Endothelial cell of umbilical vein (primary cell): ENCODE data around the gene PRIMPOL. TPM values are rescaled to one million over a fixed set of nuclear protein-coding genes. Genes with fewer than 3 reads are reported as not detected.
A peak's percentile ranks its signal among the peaks of the same experiment; 100 is the strongest.

ENCODE experiments used
- BruUV-seq: library from RNA; stranded (reverse); fragments of 400-500 nt; replicated peaks from 2 replicates; lab custom pipeline; 2021; lab: Mats Ljungman, UMichigan
- CTCF ChIA-PET: fragments of 300-600, 350-600 bp; sonication (Branson Sonifier 250); formaldehyde crosslinking; loops from one replicate; lab custom pipeline; 2021; ENCODE audit warnings: antibody characterized with exemption, inconsistent platforms; lab: Charles Lee
- POLR2A ChIA-PET: fragments of 300-600, 350-600 bp; sonication (Branson Sonifier 250); formaldehyde crosslinking; loops from one replicate; lab custom pipeline; 2021; ENCODE audit warnings: antibody characterized with exemption, inconsistent platforms; lab: Charles Lee
- DNase-seq: peaks from one replicate; pipeline ENCODE4 v3.0.0-alpha.2; 2011; ENCODE audit warnings: low read depth, low spot score
- FAIRE-seq: peaks from 2 replicates; lab custom pipeline; 2011; peaks lifted over from hg19 to GRCh38; lab: Jason Lieb, UNC
- H2AFZ ChIP-seq: 2 replicates; pipeline ENCODE4 v1.6.0; 2012; ENCODE audit warnings: low read depth, low read length, control low read depth, inconsistent platforms
- H3K27ac ChIP-seq: 2 replicates; pipeline ENCODE4 v1.5.1; 2011; ENCODE audit warnings: low read depth, mild to moderate bottlenecking, control low read depth, low read length, moderate library complexity; ENCODE audit not compliant: insufficient read depth
- H3K27me3 ChIP-seq, 2 experiments: 2 replicates each; pipeline versions ENCODE4 v1.6.0 to v1.6.1; 2011; ENCODE audit warnings: low read length in 2 of 2, mixed read lengths in 1 of 2; ENCODE audit not compliant: control insufficient read depth in 2 of 2, insufficient read depth in 2 of 2
- H3K36me3 ChIP-seq, 2 experiments: 2 replicates in 1 of 2; 3 replicates in 1 of 2; pipeline ENCODE4 v1.5.1; 2011; ENCODE audit warnings: low read length in 2 of 2, mild to moderate bottlenecking in 1 of 2, moderate library complexity in 1 of 2; ENCODE audit not compliant: control insufficient read depth in 2 of 2, insufficient read depth in 2 of 2; ENCODE audit errors: extremely low read depth in 1 of 2
- H3K4me1 ChIP-seq: 3 replicates; pipeline ENCODE4 v1.5.1; 2011; ENCODE audit warnings: mild to moderate bottlenecking, low read length; ENCODE audit not compliant: control insufficient read depth, insufficient read depth; ENCODE audit errors: extremely low read depth
- H3K4me2 ChIP-seq: 2 replicates; pipeline ENCODE4 v1.6.1; 2011; ENCODE audit warnings: low read length, control low read depth, mixed read lengths; ENCODE audit not compliant: insufficient read depth
- H3K4me3 ChIP-seq, 3 experiments: fragments of 200-600 bp in 1 of 3; sonication (generic), shearing (Covaris generic) in 1 of 3; replicated peaks in 1 of 3; 2 replicates each; pipeline ENCODE4 v1.5.1; 2011 to 2016; ENCODE audit warnings: control low read depth in 3 of 3, low read length in 3 of 3, mild to moderate bottlenecking in 2 of 3, inconsistent platforms in 1 of 3, low read depth in 1 of 3, moderate library complexity in 1 of 3; ENCODE audit not compliant: insufficient read depth in 1 of 3
- H3K79me2 ChIP-seq: 2 replicates; pipeline ENCODE4 v1.6.0; 2012; ENCODE audit warnings: low read length, inconsistent platforms; ENCODE audit not compliant: control insufficient read depth, insufficient read depth
- H3K9ac ChIP-seq: replicated peaks from 2 replicates; pipeline ENCODE3; 2011; ENCODE audit warnings: low read length, control low read depth; ENCODE audit not compliant: insufficient read depth; ENCODE audit errors: extremely low read depth
- H3K9me1 ChIP-seq: replicated peaks from 3 replicates; pipeline ENCODE4 v1.6.0; 2011; ENCODE audit warnings: mild to moderate bottlenecking, low read length; ENCODE audit not compliant: control insufficient read depth, insufficient read depth; ENCODE audit errors: extremely low read depth
- H3K9me3 ChIP-seq: replicated peaks from 2 replicates; pipeline ENCODE4 v1.5.1; 2012; ENCODE audit warnings: low read length, inconsistent platforms; ENCODE audit not compliant: control insufficient read depth, insufficient read depth
- H4K20me1 ChIP-seq: replicated peaks from 2 replicates; pipeline ENCODE3; 2011; ENCODE audit warnings: mild to moderate bottlenecking, low read length; ENCODE audit not compliant: control insufficient read depth, insufficient read depth; ENCODE audit errors: extremely low read depth
- CTCF ChIP-seq, 2 donors: IDR thresholded peaks; 1 replicate in 1 of 2; 2 replicates in 1 of 2; pipeline ENCODE4 v1.5.1; 2011; ENCODE audit warnings: low read length in 2 of 2, mild to moderate bottlenecking in 2 of 2, moderate library complexity in 2 of 2, control low read depth in 1 of 2, inconsistent platforms in 1 of 2, low read depth in 1 of 2; ENCODE audit not compliant: insufficient read depth in 1 of 2; ENCODE audit errors: extremely low read depth in 1 of 2
- EZH2 ChIP-seq: IDR thresholded peaks from 2 replicates; pipeline ENCODE4 v1.6.1; 2012; ENCODE audit warnings: borderline replicate concordance, low read depth, mild to moderate bottlenecking, moderate library complexity, low read length, inconsistent platforms; ENCODE audit not compliant: severe bottlenecking
- FOS ChIP-seq: IDR thresholded peaks from 2 replicates; pipeline ENCODE4 v1.6.1; 2011; ENCODE audit warnings: mild to moderate bottlenecking, low read length, moderate library complexity, borderline replicate concordance; ENCODE audit not compliant: insufficient read depth
- GATA2 ChIP-seq: IDR thresholded peaks from 2 replicates; pipeline ENCODE4 v1.7.0; 2011; ENCODE audit warnings: low read depth, mild to moderate bottlenecking, moderate library complexity, mixed read lengths, low read length; ENCODE audit not compliant: insufficient read length, insufficient read depth
- JUN ChIP-seq: IDR thresholded peaks from 2 replicates; pipeline ENCODE4 v1.6.1; 2011; ENCODE audit warnings: borderline replicate concordance, low read depth; ENCODE audit not compliant: insufficient read length, insufficient read depth
- MYC ChIP-seq: IDR thresholded peaks from one replicate; pipeline ENCODE4 v1.6.1; 2011; ENCODE audit warnings: mild to moderate bottlenecking, low read depth, low read length
- POLR2A ChIP-seq: IDR thresholded peaks from 2 replicates; pipeline ENCODE4 v1.6.1; 2012; ENCODE audit warnings: low read depth, mild to moderate bottlenecking, control low read depth, low read length
- POLR2AphosphoS5 ChIP-seq: IDR thresholded peaks from 2 replicates; pipeline ENCODE4 v1.6.1; 2012; ENCODE audit warnings: low read depth, mild to moderate bottlenecking, control low read depth, low read length, moderate library complexity; ENCODE audit not compliant: insufficient read depth
- dilution Hi-C: fragments of 300-500 bp; cut with MboI; formaldehyde crosslinking; loops from one replicate; pipeline ENCODE4 v1.15.0; 2019; ENCODE audit warnings: low sequenced_read_pairs; ENCODE audit not compliant: extremely low pct_ligation_motif_present
- intact Hi-C: fragments of 100-400 bp; cut with micrococcal nuclease; formaldehyde crosslinking; loops from one replicate; pipeline ENCODE4 v1.10.0; 2022
- polyA plus RNA-seq, 4 experiments: library from polyadenylated mRNA; depleted of rRNA in 3 of 4; stranded (reverse) in 3 of 4; unstranded in 1 of 4; fragments of >200 nt; gene quantifications; 2 replicates each; pipeline versions ENCODE4 v1.2.1 to v1.2.3, GENCODE V29; 2011 to 2012; ENCODE audit warnings: missing spikeins in 1 of 4
- total RNA-seq: library from RNA; stranded (reverse); gene quantifications from 2 replicates; pipeline ENCODE4 v1.2.3, GENCODE V29; 2021
- TF ChIP-seq, protein P1 (sequence below): IDR thresholded peaks from 2 replicates; pipeline ENCODE4 v1.6.1; 2011; ENCODE audit not compliant: insufficient read depth, insufficient read length

PRIMPOL gene
- total and polyA plus RNA-seq, 2 donors (not counting 3 experiments of a cell fraction or from before 2014, with no cell fraction given), result 5.9 to 11.1 TPM

- H3K79me2 ChIP-seq, result no peaks in the 10 kb centered on the region
- H3K4me1 ChIP-seq, result no peaks in the 10 kb centered on the region
- intact Hi-C loops (no loop called here), dilution Hi-C loops (no loop called here)
- no peaks in the 10 kb centered on the region for H4K20me1 ChIP-seq
- H2AFZ ChIP-seq, result no peak overlapping the region
- H3K27ac ChIP-seq, result no peak overlapping the region
- DNase-seq (no peak), FAIRE-seq (peak; percentile 31)
- ChIA-PET POLR2A (no interaction called here), CTCF (interaction anchor here (1.7 kb wide), 1 partner anchor 17 kb away, joined by 3 read pairs; no protein-coding TSS in a partner anchor)
- BruUV-seq, result no TSS peak
- H3K4me3 ChIP-seq, result no peak overlapping the region
- H3K9ac ChIP-seq, result no peak overlapping the region
- no peaks in the 10 kb centered on the region for H3K9me3 ChIP-seq
- no peaks in the 10 kb centered on the region for H3K36me3 ChIP-seq
- no peaks in the 10 kb centered on the region for H3K9me1 ChIP-seq
- H3K27me3 ChIP-seq, result no peaks in the 10 kb centered on the region
- TF ChIP-seq FOS (no peak), JUN (no peak), POLR2AphosphoS5 (no peak), POLR2A (no peak), EZH2 (no peak), GATA2 (no peak), MYC (no peak), CTCF (IDR thresholded peaks at IDR 0.05; ENCODE audit: extremely low read depth in 1 of 2, insufficient read depth in 1 of 2, low read depth in 1 of 2, low read length in 2 of 2) (no peak)
- TF ChIP-seq, protein P1, sequence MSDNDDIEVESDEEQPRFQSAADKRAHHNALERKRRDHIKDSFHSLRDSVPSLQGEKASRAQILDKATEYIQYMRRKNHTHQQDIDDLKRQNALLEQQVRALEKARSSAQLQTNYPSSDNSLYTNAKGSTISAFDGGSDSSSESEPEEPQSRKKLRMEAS, result no peak
- H3K4me2 ChIP-seq, result no peak overlapping the region
These were observed 32.6 kb upstream of the PRIMPOL start for GRCh38 chr4:184616633-184617551.
